B cell (primary cell): ENCODE results near the gene SUPV3L1. TPM values are rescaled to one million over a fixed set of nuclear protein-coding genes. Genes with fewer than 3 reads are reported as not detected.

Source experiments
- ATAC-seq: fragments of 200-7000 bp; cut with Tn5 transposase; one replicate; pipeline ENCODE4 v1.10.0; 2021; ENCODE audit warnings: low read depth, mild to moderate bottlenecking, moderate number of reproducible peaks, moderate library complexity
- CTCF ChIA-PET: fragments of 350-600 bp; sonication (Branson Sonifier 250); formaldehyde crosslinking; loops from one replicate; lab custom pipeline; 2021; ENCODE audit warnings: antibody characterized with exemption, inconsistent platforms; lab: Charles Lee
- POLR2A ChIA-PET: fragments of 350-600 bp; sonication (Branson Sonifier 250); formaldehyde crosslinking; loops from one replicate; lab custom pipeline; 2021; ENCODE audit warnings: antibody characterized with exemption; lab: Charles Lee
- DNase-seq: peaks from one replicate; pipeline ENCODE4 v3.0.0; 2013
- H2AFZ ChIP-seq: 2 replicates; pipeline ENCODE4 v1.6.1; 2012; ENCODE audit warnings: mild to moderate bottlenecking, low read depth, low read length; ENCODE audit not compliant: insufficient read depth, poor library complexity, severe bottlenecking
- H3K27ac ChIP-seq, 2 donors: 1 replicate in 1 of 2; 2 replicates in 1 of 2; pipeline ENCODE4 v1.5.1; 2012 to 2013; ENCODE audit warnings: low read length in 2 of 2, mild to moderate bottlenecking in 2 of 2, moderate library complexity in 1 of 2
- H3K27me3 ChIP-seq, 4 experiments: fragments of 200-600 bp in 1 of 4; sonication (generic) in 1 of 4; replicated peaks in 1 of 4; 1 replicate in 2 of 4; 2 replicates in 2 of 4; pipeline versions ENCODE4 v1.6.1 to v1.7.0; 2013 to 2016; ENCODE audit warnings: low read length in 3 of 4, mild to moderate bottlenecking in 2 of 4, mixed read lengths in 1 of 4, moderate library complexity in 1 of 4; ENCODE audit not compliant: insufficient read depth in 4 of 4, control insufficient read depth in 3 of 4; ENCODE audit errors: control extremely low read depth in 1 of 4
- H3K36me3 ChIP-seq, 2 experiments: replicated peaks in 1 of 2; 1 replicate in 1 of 2; 2 replicates in 1 of 2; pipeline versions ENCODE4 v1.6.1 to v1.7.1; 2013; ENCODE audit warnings: low read length in 1 of 2; ENCODE audit not compliant: insufficient read depth in 2 of 2, control insufficient read depth in 1 of 2; ENCODE audit errors: control extremely low read depth in 1 of 2, extremely low read depth in 1 of 2
- H3K4me1 ChIP-seq, 2 donors: fragments of 200-600 bp in 1 of 2; sonication (generic) in 1 of 2; 1 replicate in 1 of 2; 2 replicates in 1 of 2; pipeline versions ENCODE4 v1.5.1 to v1.6.1; 2013 to 2017; ENCODE audit warnings: low read length in 2 of 2; ENCODE audit not compliant: control insufficient read depth in 2 of 2, insufficient read depth in 2 of 2
- H3K4me2 ChIP-seq: replicated peaks from 2 replicates; pipeline ENCODE3; 2012; ENCODE audit warnings: mild to moderate bottlenecking, low read depth, low read length; ENCODE audit not compliant: poor library complexity, severe bottlenecking
- H3K4me3 ChIP-seq, 5 experiments: fragments of 200-600 bp in 1 of 5; sonication (generic) in 1 of 5; 1 replicate in 3 of 5; 2 replicates in 2 of 5; pipeline versions ENCODE4 v1.5.1 to v1.7.0; 2011 to 2016; ENCODE audit warnings: low read length in 4 of 5, mild to moderate bottlenecking in 4 of 5, low read depth in 2 of 5, control low read depth in 1 of 5, moderate library complexity in 1 of 5; ENCODE audit not compliant: insufficient read depth in 1 of 5; ENCODE audit errors: control extremely low read depth in 1 of 5, extremely low read depth in 1 of 5
- H3K79me2 ChIP-seq: fragments of 200-600 bp; sonication (generic); one replicate; pipeline ENCODE4 v1.6.0; 2016; ENCODE audit warnings: low read length; ENCODE audit not compliant: control insufficient read depth, insufficient read depth
- H3K9ac ChIP-seq: fragments of 200-600 bp; sonication (generic); 2 replicates; pipeline ENCODE4 v1.6.1; 2017; ENCODE audit warnings: mild to moderate bottlenecking, low read length, moderate library complexity
- H3K9me3 ChIP-seq, 3 donors: one replicate each; pipeline versions ENCODE4 v1.6.1 to v1.7.1; 2013; ENCODE audit warnings: low read length in 2 of 3; ENCODE audit not compliant: control insufficient read depth in 2 of 3, insufficient read depth in 1 of 3; ENCODE audit errors: control extremely low read depth in 1 of 3
- H4K20me1 ChIP-seq: 2 replicates; pipeline ENCODE4 v1.6.0; 2012; ENCODE audit warnings: mild to moderate bottlenecking, low read length; ENCODE audit not compliant: insufficient read depth, control insufficient read depth, poor library complexity, severe bottlenecking
- H3K27ac Mint-ChIP-seq: one replicate; pipeline ENCODE4 v1.8.0; 2021; ENCODE audit warnings: mixed read lengths
- H3K27me3 Mint-ChIP-seq: one replicate; pipeline ENCODE4 v1.8.0; 2021; ENCODE audit warnings: mixed read lengths
- H3K4me1 Mint-ChIP-seq: one replicate; pipeline ENCODE4 v1.8.0; 2021; ENCODE audit warnings: mixed read lengths
- H3K4me3 Mint-ChIP-seq: one replicate; pipeline ENCODE4 v1.8.0; 2021; ENCODE audit warnings: mixed read lengths
- H3K9me3 Mint-ChIP-seq: one replicate; pipeline ENCODE4 v1.8.0; 2022; ENCODE audit warnings: mixed read lengths; ENCODE audit not compliant: insufficient read depth
- EZH2 ChIP-seq: IDR thresholded peaks from 2 replicates; pipeline ENCODE4 v1.6.1; 2012; ENCODE audit warnings: borderline replicate concordance, low read depth, mild to moderate bottlenecking, moderate library complexity, low read length; ENCODE audit not compliant: insufficient read depth, poor library complexity, severe bottlenecking
- WGBS: methylation state at CpG from one replicate; pipeline ENCODE4 v1.1.5; 2013; ENCODE audit warnings: missing lambda C conversion rate; ENCODE audit not compliant: insufficient coverage; 5-methylcytosine and 5-hydroxymethylcytosine counted together
- intact Hi-C: fragments of 100-400 bp; cut with micrococcal nuclease; formaldehyde crosslinking; loops from one replicate; pipeline ENCODE4 v1.10.0; 2022
- polyA plus RNA-seq: library from polyadenylated mRNA; depleted of rRNA; stranded (reverse); fragments of >200 nt; gene quantifications from 2 replicates; pipeline ENCODE4 v1.2.3, GENCODE V29; 2012
- total RNA-seq, 2 donors: library from RNA; stranded (reverse); fragments of 120-200 nt in 1 of 2; gene quantifications; 1 replicate in 1 of 2; 2 replicates in 1 of 2; pipeline versions ENCODE4 v1.2.3 to v1.2.4, GENCODE V29; 2013 to 2022
- TF ChIP-seq, protein P1 (sequence below): fragments of 200-600 bp; IDR thresholded peaks from one replicate; pipeline ENCODE4 v1.8.0; 2022; ENCODE audit warnings: antibody characterized with exemption, mild to moderate bottlenecking

Gene SUPV3L1
- total and polyA plus RNA-seq, 2 donors (not counting 1 experiment from before 2014, with no cell fraction given): 33.6 to 37.1 TPM

DNA sequence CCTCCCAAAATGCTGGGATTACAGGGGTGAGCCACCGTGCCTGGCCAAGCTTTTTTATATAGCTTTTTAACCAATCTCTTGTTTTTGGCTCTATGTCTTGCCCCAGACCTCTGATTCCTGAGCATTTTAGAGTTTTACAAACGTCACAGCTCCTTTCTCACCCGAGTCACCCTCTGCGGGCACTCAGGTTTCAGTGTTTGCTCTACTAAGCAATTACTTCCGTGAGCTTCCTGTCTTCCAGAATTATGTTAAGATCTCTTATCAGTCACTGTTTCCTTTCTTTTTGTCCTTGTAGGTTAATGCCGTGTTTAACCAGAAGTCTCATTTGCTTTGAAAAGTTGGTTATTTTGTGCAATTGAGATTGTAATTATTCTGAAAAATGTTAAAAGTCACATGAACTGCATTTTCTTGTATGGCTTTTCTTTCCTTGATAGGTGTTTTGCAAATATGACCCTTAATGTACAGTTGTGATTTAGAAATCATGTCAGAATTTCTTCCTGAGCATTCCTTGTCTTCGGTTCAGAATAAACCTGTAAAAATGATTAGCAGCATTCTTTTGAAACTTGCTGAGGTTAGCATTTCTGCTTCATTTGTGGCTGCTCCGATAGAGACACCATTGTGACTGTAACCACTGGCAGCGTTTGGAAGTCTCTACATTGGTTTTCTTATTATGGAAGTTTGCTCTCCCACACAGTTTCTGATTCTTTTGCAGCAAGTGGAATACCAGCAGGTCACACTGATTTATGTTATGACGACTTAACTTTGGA lies 35.6 kb downstream of the SUPV3L1 start:
- Mint-ChIP-seq H3K27ac (no peak overlapping the region), H3K4me3 (no peak overlapping the region), H3K27me3 (peaks cover 12% of the 10 kb centered on the region), H3K4me1 (peaks cover 6% of the 10 kb centered on the region), H3K9me3 (no peaks in the 10 kb centered on the region)
- Histone ChIP-seq H3K4me2 (no peak overlapping the region), H3K27ac (no peak overlapping the region), H2AFZ (no peak overlapping the region), H3K4me1 (no peaks in the 10 kb centered on the region), H3K36me3 (no peaks in the 10 kb centered on the region), H3K27me3 (peaks cover 0 to 5% (median 0%) of the 10 kb centered on the region in 4 experiments), H4K20me1 (no peaks in the 10 kb centered on the region), H3K9me3 (no peaks in the 10 kb centered on the region), H3K4me3 (no peak overlapping the region), H3K9ac (no peak overlapping the region), H3K79me2 (no peaks in the 10 kb centered on the region)
- ChIA-PET CTCF (interaction anchor here (0.6 to 1.4 kb wide), 3 partner anchors 9 to 180 kb away, joined by 3 to 5 read pairs (median 3); no protein-coding TSS in a partner anchor), POLR2A (no interaction called here)
- intact Hi-C loops: no loop called here
- no peak for ATAC-seq
- no peak for DNase-seq
- TF ChIP-seq, protein P1, sequence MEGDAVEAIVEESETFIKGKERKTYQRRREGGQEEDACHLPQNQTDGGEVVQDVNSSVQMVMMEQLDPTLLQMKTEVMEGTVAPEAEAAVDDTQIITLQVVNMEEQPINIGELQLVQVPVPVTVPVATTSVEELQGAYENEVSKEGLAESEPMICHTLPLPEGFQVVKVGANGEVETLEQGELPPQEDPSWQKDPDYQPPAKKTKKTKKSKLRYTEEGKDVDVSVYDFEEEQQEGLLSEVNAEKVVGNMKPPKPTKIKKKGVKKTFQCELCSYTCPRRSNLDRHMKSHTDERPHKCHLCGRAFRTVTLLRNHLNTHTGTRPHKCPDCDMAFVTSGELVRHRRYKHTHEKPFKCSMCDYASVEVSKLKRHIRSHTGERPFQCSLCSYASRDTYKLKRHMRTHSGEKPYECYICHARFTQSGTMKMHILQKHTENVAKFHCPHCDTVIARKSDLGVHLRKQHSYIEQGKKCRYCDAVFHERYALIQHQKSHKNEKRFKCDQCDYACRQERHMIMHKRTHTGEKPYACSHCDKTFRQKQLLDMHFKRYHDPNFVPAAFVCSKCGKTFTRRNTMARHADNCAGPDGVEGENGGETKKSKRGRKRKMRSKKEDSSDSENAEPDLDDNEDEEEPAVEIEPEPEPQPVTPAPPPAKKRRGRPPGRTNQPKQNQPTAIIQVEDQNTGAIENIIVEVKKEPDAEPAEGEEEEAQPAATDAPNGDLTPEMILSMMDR: no peak
- WGBS: 21% methylated on average over 6 of the region's 10 CpGs

DNA sequence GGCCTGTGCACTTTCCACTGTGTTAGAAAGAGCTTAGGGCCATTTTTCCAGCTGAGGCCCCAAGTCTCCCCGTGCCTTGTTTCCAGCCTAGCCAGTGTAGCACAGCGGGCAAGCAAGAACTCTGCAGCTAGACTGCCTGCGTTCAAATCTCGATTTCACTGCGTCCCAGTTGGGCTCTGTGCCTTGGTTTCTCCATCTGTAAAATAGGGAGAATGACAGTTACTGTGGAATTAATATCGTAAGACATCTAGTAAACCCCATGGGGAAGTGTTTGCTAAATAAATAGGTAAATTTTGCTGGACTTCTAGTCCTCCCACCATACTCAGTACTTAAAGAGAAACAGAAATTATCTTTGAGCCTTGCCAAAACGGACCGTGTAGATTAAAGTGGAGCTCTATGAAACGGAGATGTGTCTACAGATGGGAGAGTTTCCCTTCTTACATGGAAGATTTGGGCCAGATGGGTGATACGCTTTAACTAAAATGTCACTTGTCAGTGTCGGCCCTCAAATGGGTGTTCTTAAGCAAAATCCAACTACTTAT lies 36.6 kb downstream of the SUPV3L1 start:
- Mint-ChIP-seq H3K9me3 (no peaks in the 10 kb centered on the region), H3K27me3 (peaks cover 12% of the 10 kb centered on the region), H3K4me1 (peaks cover 6% of the 10 kb centered on the region), H3K4me3 (no peak overlapping the region), H3K27ac (no peak overlapping the region)
- POLR2A ChIA-PET: no interaction called here
- 95% methylated on average over 6 of the region's 11 CpGs for WGBS
- Histone ChIP-seq H3K9me3 (no peaks in the 10 kb centered on the region), H3K27me3 (peaks cover 0 to 5% (median 0%) of the 10 kb centered on the region in 4 experiments), H3K4me2 (no peak overlapping the region), H3K4me1 (peaks cover 0 to under 1% of the 10 kb centered on the region in 2 donors), H3K36me3 (no peaks in the 10 kb centered on the region), H3K4me3 (no peak overlapping the region), H3K27ac (no peak overlapping the region), H4K20me1 (no peaks in the 10 kb centered on the region), H2AFZ (no peak overlapping the region), H3K79me2 (no peaks in the 10 kb centered on the region), H3K9ac (no peak overlapping the region)
- CTCF ChIA-PET: interaction anchor here (1.4 kb wide), 1 partner anchor 10 kb away, joined by 3 read pairs; no protein-coding TSS in a partner anchor
- DNase-seq: no peak
- intact Hi-C loops: no loop called here
- ATAC-seq: no peak
- TF ChIP-seq EZH2: no peak
- TF ChIP-seq, protein P1: no peak
